Measurements from ENCODE around the gene SYNPO2.

SYNPO2 gene

DNA sequence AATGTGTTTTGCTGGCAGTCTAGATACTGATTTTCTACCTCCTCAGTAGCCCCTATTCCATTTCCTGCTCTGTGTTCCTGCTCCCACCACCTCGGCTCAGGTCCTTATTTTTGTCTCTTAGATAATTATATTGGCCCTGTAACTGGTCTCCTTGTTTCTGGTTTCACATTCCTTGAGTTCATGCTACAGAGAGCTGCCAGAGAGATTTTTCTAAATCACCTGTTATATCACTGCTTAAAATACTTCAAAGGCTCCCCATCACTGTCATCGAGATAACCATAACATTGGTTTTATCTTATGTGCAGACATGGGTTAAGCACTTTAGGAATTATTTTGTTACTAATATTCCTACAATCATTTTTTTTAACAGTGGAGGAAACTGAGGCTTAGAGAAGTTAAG is 9.6 kb downstream of the SYNPO2 start:
- Histone ChIP-seq H3K9me3 (ENCODE audit: low read length) (no peaks in the 10 kb centered on the region), H3K4me3 (ENCODE audit: low read length) (no peak overlapping the region), H2AFZ (ENCODE audit: low read depth, low read length) (no peak overlapping the region), H3K27me3 (ENCODE audit: insufficient read depth, low read length) (no peaks in the 10 kb centered on the region), H3K4me1 (ENCODE audit: insufficient read depth, low read length) (no peaks in the 10 kb centered on the region), H3K36me3 (ENCODE audit: insufficient read depth, low read length) (no peaks in the 10 kb centered on the region)

DNA sequence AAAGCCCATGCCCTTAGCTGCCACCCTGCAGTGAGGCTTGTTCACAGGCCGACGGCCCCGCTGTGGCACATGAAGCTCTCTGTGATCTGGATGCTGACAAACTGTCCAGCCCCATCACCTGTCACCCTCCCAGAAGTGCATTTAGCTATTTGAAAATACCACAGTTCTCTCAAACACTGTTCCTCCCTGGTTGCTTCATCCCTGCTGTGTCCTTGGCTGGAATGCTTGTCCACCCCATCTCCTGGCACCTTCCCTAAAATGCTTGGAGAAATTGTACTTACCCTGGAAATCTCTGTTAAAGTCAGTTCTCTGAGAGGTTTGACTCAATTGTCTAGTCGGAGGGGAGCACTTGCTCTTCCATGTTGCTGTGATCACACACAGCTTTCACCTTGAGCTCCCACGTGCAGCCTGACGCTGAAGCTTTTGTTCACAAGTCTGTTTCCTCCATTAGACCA is 10.1 kb downstream of the SYNPO2 start:
- Histone ChIP-seq H3K27me3 (ENCODE audit: insufficient read depth, low read length) (no peaks in the 10 kb centered on the region), H3K9me3 (ENCODE audit: low read length) (no peaks in the 10 kb centered on the region), H2AFZ (ENCODE audit: low read depth, low read length) (no peak overlapping the region), H3K4me3 (ENCODE audit: low read length) (no peak overlapping the region), H3K36me3 (ENCODE audit: insufficient read depth, low read length) (no peaks in the 10 kb centered on the region), H3K4me1 (ENCODE audit: insufficient read depth, low read length) (no peaks in the 10 kb centered on the region)

DNA sequence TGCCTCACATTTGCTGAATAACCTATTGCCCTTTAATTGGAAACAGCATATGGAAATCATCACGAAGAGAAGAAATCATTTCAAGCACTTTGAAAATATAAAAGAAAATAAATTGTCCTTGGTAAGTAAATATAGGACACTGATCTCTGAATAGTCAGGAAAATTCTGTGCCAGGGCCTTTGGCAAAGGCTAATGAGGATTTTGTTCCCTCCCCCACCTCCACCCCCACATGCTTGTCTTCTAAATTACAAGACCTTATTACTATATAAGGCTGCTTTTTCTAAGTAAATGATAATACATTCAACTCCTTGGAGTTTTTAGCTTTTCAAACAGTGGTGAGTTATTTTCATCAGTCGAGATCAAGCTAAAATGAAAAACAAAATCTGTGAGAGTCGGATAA is 15.8 kb downstream of the SYNPO2 start:
- H2AFZ ChIP-seq (ENCODE audit: low read depth, low read length), result no peak overlapping the region
- H3K9me3 ChIP-seq (ENCODE audit: low read length), result no peaks in the 10 kb centered on the region
- H3K4me1 ChIP-seq (ENCODE audit: insufficient read depth, low read length), result no peaks in the 10 kb centered on the region
- H3K36me3 ChIP-seq (ENCODE audit: insufficient read depth, low read length), result no peaks in the 10 kb centered on the region
- H3K27me3 ChIP-seq (ENCODE audit: insufficient read depth, low read length), result no peaks in the 10 kb centered on the region
- no peak overlapping the region for H3K4me3 ChIP-seq (ENCODE audit: low read length)

DNA sequence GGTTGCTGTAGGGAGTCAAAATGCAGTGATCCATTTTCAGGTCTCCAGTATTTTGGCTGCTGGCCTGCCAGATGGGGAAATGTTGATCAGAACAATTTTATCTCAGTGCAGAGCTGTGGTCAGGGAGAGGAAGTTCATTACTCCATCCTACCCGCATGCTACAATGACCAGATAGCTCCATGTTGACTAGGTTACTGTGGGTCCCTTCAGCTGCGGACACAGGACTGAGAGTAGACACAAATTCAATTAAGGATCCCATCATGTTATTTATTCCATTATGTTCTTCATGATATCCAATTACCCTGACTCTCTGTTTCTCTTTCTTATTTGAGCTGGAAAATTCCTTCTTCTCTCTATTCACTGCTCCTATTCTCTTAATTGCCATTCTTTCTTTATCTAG is 16.3 kb downstream of the SYNPO2 start:
- no peaks in the 10 kb centered on the region for H3K9me3 ChIP-seq (ENCODE audit: low read length)
- H3K36me3 ChIP-seq (ENCODE audit: insufficient read depth, low read length), result no peaks in the 10 kb centered on the region
- no peak overlapping the region for H3K4me3 ChIP-seq (ENCODE audit: low read length)
- no peaks in the 10 kb centered on the region for H3K27me3 ChIP-seq (ENCODE audit: insufficient read depth, low read length)
- no peaks in the 10 kb centered on the region for H3K4me1 ChIP-seq (ENCODE audit: insufficient read depth, low read length)
- H2AFZ ChIP-seq (ENCODE audit: low read depth, low read length), result no peak overlapping the region

DNA sequence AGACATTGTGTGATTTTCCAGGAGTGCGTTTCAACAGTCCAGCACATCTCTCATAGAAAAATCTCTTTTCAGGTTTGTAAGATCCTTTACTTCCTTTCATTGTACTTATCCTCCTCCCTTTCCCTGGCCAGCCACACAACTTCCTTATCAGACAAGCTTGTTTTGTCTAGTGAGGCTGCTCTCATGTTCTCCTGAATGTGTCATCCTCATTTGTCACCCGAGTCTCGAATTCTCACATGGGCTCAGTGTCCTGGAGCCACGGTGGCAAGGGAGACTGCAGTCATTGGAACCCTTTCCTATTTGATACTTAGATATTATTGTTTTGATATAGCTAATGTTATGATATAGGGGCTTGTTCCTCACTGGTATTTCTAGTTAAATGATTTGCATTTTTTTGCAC is 16.9 kb downstream of the SYNPO2 start:
- Histone ChIP-seq H3K4me3 (ENCODE audit: low read length) (no peak overlapping the region), H3K27me3 (ENCODE audit: insufficient read depth, low read length) (no peaks in the 10 kb centered on the region), H3K36me3 (ENCODE audit: insufficient read depth, low read length) (no peaks in the 10 kb centered on the region), H2AFZ (ENCODE audit: low read depth, low read length) (no peak overlapping the region), H3K9me3 (ENCODE audit: low read length) (no peaks in the 10 kb centered on the region), H3K4me1 (ENCODE audit: insufficient read depth, low read length) (no peaks in the 10 kb centered on the region)

DNA sequence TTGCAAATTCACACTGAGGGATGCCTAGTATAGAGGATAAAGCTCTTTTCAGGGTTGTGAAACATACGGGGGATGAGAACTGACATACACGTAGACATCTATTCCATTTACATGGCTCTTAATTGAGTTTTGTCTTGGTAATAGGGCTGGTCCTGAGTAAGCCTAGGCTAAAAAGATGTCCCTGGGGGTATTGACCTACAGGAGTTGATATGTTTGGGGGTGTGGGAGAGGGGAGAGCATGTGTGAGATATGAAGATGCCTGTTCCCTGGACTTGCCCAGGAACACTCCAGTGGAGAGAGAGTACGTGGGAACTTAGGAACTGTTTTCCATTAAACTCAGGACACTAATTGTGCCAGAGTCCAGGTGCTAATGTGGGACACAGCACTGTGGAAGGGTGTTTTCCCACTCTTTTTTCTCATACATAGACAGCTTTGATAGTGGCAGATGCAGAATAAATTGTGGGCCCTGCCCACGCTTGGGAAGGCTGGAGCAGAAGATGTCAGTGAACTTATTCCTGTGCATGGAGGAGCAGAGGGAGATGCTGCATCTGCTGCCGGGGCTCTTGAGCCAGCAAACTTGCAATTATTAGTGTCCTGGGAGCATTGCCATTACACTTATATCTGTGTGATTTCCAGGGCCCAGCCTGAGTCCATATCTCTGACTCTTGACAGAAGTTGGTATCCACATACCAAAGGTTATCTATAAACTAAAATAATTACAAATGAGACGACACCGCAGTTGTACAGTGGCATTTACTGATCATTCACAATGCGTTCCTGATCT is 20.7 kb downstream of the SYNPO2 start:
- no peaks in the 10 kb centered on the region for H3K36me3 ChIP-seq (ENCODE audit: insufficient read depth, low read length)

DNA sequence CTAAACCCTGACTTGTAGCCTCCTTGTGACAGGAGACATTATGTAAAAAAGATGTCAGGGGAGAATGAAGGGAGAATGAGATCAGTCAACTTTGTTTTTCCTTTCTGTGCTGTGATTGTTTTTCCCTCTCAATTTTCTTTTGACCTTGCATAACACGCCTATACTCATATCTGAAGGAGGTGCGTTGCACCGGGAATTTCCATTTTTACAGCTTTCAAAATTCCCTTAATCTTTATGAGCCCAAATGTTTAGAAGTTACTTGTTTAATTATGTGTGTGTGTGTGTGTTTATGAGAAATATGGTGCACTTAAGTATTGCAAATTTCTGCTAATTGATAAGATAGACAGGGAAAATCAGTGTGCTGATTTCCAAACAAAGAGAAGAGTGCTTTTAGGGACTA is 21.6 kb downstream of the SYNPO2 start:
- Histone ChIP-seq H3K4me3 (ENCODE audit: low read length) (no peak overlapping the region), H3K36me3 (ENCODE audit: insufficient read depth, low read length) (no peaks in the 10 kb centered on the region), H3K27me3 (ENCODE audit: insufficient read depth, low read length) (no peaks in the 10 kb centered on the region), H3K4me1 (ENCODE audit: insufficient read depth, low read length) (no peaks in the 10 kb centered on the region), H3K9me3 (ENCODE audit: low read length) (no peaks in the 10 kb centered on the region), H2AFZ (ENCODE audit: low read depth, low read length) (no peak overlapping the region)

More for the DNA sequence above, 20.7 kb downstream of the SYNPO2 start:
- no peak overlapping the region for H2AFZ ChIP-seq (ENCODE audit: low read depth, low read length)
- no peaks in the 10 kb centered on the region for H3K4me1 ChIP-seq (ENCODE audit: insufficient read depth, low read length)
- H3K4me3 ChIP-seq (ENCODE audit: low read length), result no peak overlapping the region
- no peaks in the 10 kb centered on the region for H3K27me3 ChIP-seq (ENCODE audit: insufficient read depth, low read length)
- H3K9me3 ChIP-seq (ENCODE audit: low read length), result no peaks in the 10 kb centered on the region

DNA sequence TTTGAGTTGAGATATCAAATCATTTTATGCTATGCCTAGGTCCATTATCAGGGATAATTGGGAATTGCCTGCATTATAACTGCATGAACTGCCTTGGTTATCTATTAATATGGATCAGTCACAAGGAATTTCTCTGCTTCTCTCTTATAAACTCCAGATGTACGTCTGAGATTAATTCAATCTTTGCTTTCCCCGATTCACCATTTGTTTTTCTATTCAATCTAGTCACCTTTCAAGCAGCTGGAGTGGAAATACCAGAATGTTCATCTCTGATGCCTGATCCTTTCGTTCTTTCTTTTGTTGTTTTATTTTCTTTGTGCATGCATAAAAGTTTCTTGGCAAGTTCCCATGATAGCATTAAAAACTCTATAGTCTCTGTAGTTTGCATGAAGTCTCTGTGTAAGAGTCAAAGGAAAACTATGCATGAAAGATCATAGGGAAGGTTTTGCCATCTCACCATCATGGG is 22.6 kb downstream of the SYNPO2 start:
- Histone ChIP-seq H3K36me3 (ENCODE audit: insufficient read depth, low read length) (no peaks in the 10 kb centered on the region), H3K27me3 (ENCODE audit: insufficient read depth, low read length) (no peaks in the 10 kb centered on the region), H3K9me3 (ENCODE audit: low read length) (no peaks in the 10 kb centered on the region), H3K4me3 (ENCODE audit: low read length) (no peak overlapping the region), H2AFZ (ENCODE audit: low read depth, low read length) (no peak overlapping the region), H3K4me1 (ENCODE audit: insufficient read depth, low read length) (no peaks in the 10 kb centered on the region)

DNA sequence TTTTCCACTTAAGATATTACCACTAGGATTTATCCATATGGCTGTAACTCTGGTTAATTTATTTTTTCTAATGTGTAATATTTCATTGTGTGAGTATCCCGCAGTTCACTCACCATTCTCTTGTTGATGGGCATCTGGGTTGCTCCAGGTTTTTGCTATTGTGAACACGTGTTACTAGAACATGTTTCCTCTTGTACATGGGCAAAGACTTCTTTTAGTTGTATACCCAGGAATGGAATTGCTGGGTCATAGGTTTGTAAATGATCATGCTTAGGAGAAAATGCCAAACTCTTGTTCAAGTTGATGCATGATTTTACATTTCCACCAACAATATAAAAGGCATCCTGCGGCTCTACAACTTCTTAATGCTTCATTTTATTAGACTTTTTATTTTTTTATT is 26.8 kb downstream of the SYNPO2 start:
- Histone ChIP-seq H3K4me1 (ENCODE audit: insufficient read depth, low read length) (no peaks in the 10 kb centered on the region), H3K4me3 (ENCODE audit: low read length) (no peak overlapping the region), H3K27me3 (ENCODE audit: insufficient read depth, low read length) (no peaks in the 10 kb centered on the region), H3K9me3 (ENCODE audit: low read length) (no peaks in the 10 kb centered on the region), H3K36me3 (ENCODE audit: insufficient read depth, low read length) (no peaks in the 10 kb centered on the region), H2AFZ (ENCODE audit: low read depth, low read length) (no peak overlapping the region)

DNA sequence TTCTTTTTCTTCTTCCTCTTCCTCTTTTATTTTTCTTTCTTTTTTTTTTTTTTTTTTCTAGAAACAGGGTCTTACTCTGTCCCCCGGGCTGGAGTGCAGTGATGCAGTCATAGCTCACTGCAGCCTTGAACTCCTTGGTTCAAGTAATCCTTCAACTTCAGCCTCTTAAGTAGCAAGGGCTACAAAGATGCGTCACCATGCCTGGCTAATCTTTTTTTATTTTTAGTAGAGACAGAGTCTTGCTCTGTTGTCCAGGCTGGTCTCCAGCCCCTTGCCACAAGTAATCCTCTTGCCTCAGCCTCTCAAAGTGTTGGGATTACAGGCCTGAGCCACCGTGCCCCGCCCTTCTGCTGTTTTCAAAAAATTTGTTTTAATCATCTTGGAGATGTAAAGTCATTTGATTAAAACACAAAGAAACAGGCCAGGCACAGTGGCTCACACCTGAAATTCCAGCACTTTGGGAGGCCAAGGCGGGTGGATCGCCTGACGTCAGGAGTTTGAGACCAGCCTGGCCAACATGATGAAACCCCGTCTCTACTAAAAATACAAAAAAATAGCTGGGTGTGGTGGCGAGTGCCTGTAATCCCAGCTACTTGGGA is 28.1 kb downstream of the SYNPO2 start:
- Histone ChIP-seq H3K27me3 (ENCODE audit: insufficient read depth, low read length) (no peaks in the 10 kb centered on the region), H3K4me1 (ENCODE audit: insufficient read depth, low read length) (no peaks in the 10 kb centered on the region), H2AFZ (ENCODE audit: low read depth, low read length) (no peak overlapping the region), H3K4me3 (ENCODE audit: low read length) (no peak overlapping the region), H3K36me3 (ENCODE audit: insufficient read depth, low read length) (no peaks in the 10 kb centered on the region), H3K9me3 (ENCODE audit: low read length) (no peaks in the 10 kb centered on the region)

DNA sequence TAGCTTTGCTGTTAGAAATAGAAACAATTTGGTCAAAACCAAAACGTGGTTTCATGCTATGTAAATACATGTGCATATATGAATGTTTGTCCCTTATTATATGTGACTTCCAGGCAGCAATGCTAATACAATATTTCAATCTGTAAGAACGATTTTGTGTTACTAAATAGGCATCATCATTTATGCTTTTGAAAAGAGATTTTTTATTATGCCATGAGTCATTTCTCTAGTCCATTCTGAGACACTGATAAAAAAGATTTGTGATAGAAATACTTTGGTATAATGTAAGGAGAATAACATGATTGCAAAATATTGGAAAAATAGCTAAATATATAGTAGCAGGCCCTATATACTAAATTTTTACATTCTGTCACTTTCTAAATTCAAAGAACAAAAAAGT is 28.9 kb downstream of the SYNPO2 start:
- no peaks in the 10 kb centered on the region for H3K9me3 ChIP-seq (ENCODE audit: low read length)
- H3K4me1 ChIP-seq (ENCODE audit: insufficient read depth, low read length), result no peaks in the 10 kb centered on the region
- no peak overlapping the region for H2AFZ ChIP-seq (ENCODE audit: low read depth, low read length)
- no peaks in the 10 kb centered on the region for H3K27me3 ChIP-seq (ENCODE audit: insufficient read depth, low read length)
- H3K36me3 ChIP-seq (ENCODE audit: insufficient read depth, low read length), result no peaks in the 10 kb centered on the region
- no peak overlapping the region for H3K4me3 ChIP-seq (ENCODE audit: low read length)

DNA sequence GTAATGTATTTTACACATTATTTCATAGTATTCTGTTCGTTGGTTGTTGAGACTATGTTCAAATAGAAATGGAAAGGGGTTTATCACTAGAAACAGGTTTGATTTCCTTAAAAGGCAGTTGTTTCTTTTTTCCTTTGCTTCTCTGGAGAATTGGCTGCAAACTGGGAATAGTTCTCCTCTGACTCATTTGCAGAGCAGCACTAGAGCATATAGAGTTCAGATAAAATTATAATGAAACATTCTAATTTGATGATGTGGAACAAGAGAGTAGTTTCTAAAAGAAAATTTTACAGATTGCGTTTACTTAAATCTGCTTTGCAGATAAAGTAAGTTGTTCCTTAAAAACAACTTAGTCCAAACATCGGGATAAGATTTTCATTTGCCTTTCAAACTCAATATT is 29.7 kb downstream of the SYNPO2 start:
- no peaks in the 10 kb centered on the region for H3K36me3 ChIP-seq (ENCODE audit: insufficient read depth, low read length)
- H3K27me3 ChIP-seq (ENCODE audit: insufficient read depth, low read length), result no peaks in the 10 kb centered on the region
- no peaks in the 10 kb centered on the region for H3K9me3 ChIP-seq (ENCODE audit: low read length)
- no peaks in the 10 kb centered on the region for H3K4me1 ChIP-seq (ENCODE audit: insufficient read depth, low read length)
- H2AFZ ChIP-seq (ENCODE audit: low read depth, low read length), result no peak overlapping the region
- H3K4me3 ChIP-seq (ENCODE audit: low read length), result no peak overlapping the region

DNA sequence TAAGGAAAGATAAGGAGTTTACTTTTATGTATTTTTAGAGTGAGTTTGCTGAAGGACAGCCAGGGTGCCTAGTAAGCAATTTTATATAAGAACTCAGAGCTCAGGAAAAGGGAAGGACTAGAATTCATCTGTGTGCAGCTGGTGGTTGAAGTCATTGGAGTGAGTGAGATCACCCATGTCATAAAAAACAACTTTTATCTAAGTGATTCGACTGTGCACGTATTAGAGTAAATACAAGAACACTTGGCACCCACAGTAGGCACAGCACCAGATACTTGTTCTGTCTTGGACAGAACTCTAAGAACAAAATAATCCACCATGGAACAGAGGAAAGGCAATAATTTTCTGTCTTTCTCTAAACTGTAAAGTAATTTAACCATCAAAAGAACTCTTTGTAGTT is 31.6 kb downstream of the SYNPO2 start:
- Histone ChIP-seq H3K9me3 (ENCODE audit: low read length) (no peaks in the 10 kb centered on the region), H3K27me3 (ENCODE audit: insufficient read depth, low read length) (no peaks in the 10 kb centered on the region), H3K4me3 (ENCODE audit: low read length) (no peak overlapping the region), H3K4me1 (ENCODE audit: insufficient read depth, low read length) (no peaks in the 10 kb centered on the region), H2AFZ (ENCODE audit: low read depth, low read length) (no peak overlapping the region), H3K36me3 (ENCODE audit: insufficient read depth, low read length) (no peaks in the 10 kb centered on the region)
